ENCODE results near the gene ABT1.

Gene ABT1

DNA sequence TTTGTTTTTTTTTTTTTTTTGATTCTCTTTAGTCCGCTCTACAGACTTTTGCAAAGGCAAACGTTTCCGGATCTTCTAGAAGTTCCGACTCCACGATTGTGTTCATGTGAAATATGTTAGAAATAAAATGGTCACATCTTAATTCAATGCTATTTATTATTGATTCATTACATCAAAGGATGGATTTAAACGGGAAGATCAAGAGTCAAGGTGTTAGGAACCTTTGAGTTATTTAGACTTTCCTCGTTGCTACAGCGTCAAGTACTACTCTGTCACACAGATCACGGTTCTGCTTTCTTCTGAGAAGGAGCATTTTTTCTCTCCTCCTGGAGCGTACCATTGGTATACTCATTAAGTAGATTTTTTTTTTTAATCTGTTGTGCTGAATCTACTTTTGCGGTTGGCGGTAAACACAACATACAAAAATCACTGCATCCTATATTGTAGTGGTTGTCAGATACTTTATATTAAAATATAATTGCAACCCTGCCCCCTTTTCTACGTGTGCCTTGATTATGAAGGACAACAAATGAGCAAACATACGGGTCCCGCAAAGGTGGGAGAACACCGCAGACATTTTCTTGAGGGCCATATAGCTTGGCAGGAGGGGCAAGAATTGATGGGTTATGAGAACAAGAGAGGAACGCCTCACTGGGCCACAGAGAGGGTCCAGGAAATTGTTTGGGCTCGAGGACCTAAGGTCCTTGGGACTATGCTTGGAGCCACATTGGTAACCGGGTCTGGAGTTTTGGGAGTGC is 41.1 kb upstream of the ABT1 start:
- no peaks in the 10 kb centered on the region for H3K36me3 ChIP-seq (ENCODE audit: control insufficient read depth, insufficient read depth, low read length)
- no peak overlapping the region for H2AFZ ChIP-seq
- no peaks in the 10 kb centered on the region for H3K4me1 ChIP-seq
- no peaks in the 10 kb centered on the region for H3K9me3 ChIP-seq (ENCODE audit: control insufficient read depth, low read length)
- H3K27ac ChIP-seq, result no peak overlapping the region
- no peaks in the 10 kb centered on the region for H3K27me3 ChIP-seq (ENCODE audit: control insufficient read depth, insufficient read depth, low read length)
- no peak overlapping the region for H3K4me3 ChIP-seq (ENCODE audit: low read depth, low read length)
- no peaks in the 10 kb centered on the region for H3K79me2 ChIP-seq
- TF ChIP-seq, protein P1, sequence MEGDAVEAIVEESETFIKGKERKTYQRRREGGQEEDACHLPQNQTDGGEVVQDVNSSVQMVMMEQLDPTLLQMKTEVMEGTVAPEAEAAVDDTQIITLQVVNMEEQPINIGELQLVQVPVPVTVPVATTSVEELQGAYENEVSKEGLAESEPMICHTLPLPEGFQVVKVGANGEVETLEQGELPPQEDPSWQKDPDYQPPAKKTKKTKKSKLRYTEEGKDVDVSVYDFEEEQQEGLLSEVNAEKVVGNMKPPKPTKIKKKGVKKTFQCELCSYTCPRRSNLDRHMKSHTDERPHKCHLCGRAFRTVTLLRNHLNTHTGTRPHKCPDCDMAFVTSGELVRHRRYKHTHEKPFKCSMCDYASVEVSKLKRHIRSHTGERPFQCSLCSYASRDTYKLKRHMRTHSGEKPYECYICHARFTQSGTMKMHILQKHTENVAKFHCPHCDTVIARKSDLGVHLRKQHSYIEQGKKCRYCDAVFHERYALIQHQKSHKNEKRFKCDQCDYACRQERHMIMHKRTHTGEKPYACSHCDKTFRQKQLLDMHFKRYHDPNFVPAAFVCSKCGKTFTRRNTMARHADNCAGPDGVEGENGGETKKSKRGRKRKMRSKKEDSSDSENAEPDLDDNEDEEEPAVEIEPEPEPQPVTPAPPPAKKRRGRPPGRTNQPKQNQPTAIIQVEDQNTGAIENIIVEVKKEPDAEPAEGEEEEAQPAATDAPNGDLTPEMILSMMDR (IDR thresholded peaks at IDR 0.05), result no peak
- no peak overlapping the region for H3K4me2 ChIP-seq (ENCODE audit: low read length)
- no peak overlapping the region for H3K9ac ChIP-seq

DNA sequence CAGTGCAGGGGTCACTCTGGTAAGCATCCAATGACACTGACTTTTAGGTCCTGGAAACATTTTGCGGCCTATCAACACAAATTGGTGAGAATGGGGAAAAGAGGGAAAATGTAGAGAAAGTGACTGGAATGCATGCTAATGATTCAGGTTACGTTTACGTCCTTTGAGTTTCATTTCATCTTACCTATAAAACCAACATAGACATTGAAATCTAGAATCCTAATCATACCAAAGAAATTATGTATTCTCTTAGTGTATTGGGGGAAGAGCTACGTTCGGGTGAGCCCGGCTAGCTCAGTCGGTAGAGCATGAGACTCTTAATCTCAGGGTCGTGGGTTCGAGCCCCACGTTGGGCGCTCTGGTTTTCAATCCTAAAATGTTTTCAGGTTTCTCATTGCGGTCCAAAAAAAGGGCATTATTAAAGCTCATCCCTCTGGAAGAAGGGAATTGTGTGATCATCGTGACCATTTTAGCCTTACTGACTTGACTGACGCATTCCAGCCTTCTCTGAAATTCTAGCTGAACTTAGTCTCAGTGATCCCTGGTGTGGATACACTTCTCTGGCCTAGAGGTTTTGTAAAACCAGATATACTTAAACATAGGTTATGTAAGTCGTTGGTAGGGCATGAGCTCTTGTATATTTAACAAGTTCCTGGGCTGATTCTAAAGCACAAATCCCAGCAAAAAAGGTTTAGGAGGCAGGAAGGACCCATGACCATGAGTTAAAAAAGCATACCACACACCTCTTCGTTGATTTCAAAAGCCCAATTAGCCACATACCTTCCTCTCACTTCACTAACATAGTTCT is 40.3 kb upstream of the ABT1 start:
- TF ChIP-seq, protein P1 (IDR thresholded peaks at IDR 0.05), result no peak
- no peaks in the 10 kb centered on the region for H3K79me2 ChIP-seq
- no peaks in the 10 kb centered on the region for H3K9me3 ChIP-seq (ENCODE audit: control insufficient read depth, low read length)
- H3K9ac ChIP-seq, result no peak overlapping the region
- H3K27ac ChIP-seq, result no peak overlapping the region
- H3K4me1 ChIP-seq, result no peaks in the 10 kb centered on the region
- H2AFZ ChIP-seq, result peak overlapping the region; percentile 16
- H3K4me3 ChIP-seq (ENCODE audit: low read depth, low read length), result no peak overlapping the region
- H3K27me3 ChIP-seq (ENCODE audit: control insufficient read depth, insufficient read depth, low read length), result no peaks in the 10 kb centered on the region
- H3K4me2 ChIP-seq (ENCODE audit: low read length), result no peak overlapping the region
- no peaks in the 10 kb centered on the region for H3K36me3 ChIP-seq (ENCODE audit: control insufficient read depth, insufficient read depth, low read length)

DNA sequence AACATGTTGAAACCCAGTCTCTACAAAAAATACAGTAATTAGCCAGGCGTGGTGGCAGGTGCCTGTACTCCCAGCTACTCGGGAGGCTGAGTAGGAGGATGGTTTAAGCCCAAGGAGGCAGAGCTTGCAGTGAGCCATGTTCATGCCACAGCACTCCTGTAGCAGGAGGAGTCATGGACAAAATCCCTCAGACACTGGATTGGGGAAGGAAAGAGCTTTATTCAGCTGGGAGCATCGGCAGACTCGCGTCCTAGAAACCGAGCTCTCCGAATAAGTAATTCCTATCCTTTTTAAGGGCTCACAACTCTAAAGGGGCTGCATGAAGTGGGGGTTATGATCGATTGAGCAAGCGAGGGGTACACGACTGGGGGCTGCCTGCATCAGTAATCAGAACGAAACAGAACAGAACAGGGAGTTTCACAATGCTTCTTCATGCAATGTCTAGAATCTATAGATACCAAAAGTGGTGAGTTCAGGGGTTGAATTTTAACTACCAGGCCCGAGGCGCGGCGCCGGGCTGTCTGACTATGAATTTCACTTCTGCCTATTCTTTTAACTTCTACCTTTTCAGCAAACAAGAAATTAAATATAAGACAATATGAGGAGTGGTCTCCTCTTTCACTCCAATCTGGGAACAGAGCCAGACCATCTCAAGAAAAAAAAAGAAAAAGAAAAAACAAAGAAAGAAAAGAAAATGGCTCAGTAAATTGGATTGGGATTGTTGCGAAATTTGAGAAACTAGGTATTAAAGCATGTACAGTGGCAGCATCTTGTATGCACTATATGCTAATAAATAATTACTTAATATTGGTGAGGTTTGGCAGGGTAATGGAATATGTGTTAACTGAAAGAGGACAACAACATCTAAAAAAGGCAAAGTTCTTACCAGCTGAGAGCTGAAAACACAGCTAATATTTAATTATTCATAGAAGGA is 35.0 kb upstream of the ABT1 start:
- H2AFZ ChIP-seq, result no peak overlapping the region
- no peaks in the 10 kb centered on the region for H3K79me2 ChIP-seq
- no peak overlapping the region for H3K4me2 ChIP-seq (ENCODE audit: low read length)
- H3K27me3 ChIP-seq (ENCODE audit: control insufficient read depth, insufficient read depth, low read length), result no peaks in the 10 kb centered on the region
- H3K9me3 ChIP-seq (ENCODE audit: control insufficient read depth, low read length), result no peaks in the 10 kb centered on the region
- TF ChIP-seq, protein P1 (IDR thresholded peaks at IDR 0.05), result no peak
- H3K27ac ChIP-seq, result no peak overlapping the region
- no peak overlapping the region for H3K9ac ChIP-seq
- H3K4me1 ChIP-seq, result no peaks in the 10 kb centered on the region
- H3K4me3 ChIP-seq (ENCODE audit: low read depth, low read length), result no peak overlapping the region
- H3K36me3 ChIP-seq (ENCODE audit: control insufficient read depth, insufficient read depth, low read length), result no peaks in the 10 kb centered on the region

DNA sequence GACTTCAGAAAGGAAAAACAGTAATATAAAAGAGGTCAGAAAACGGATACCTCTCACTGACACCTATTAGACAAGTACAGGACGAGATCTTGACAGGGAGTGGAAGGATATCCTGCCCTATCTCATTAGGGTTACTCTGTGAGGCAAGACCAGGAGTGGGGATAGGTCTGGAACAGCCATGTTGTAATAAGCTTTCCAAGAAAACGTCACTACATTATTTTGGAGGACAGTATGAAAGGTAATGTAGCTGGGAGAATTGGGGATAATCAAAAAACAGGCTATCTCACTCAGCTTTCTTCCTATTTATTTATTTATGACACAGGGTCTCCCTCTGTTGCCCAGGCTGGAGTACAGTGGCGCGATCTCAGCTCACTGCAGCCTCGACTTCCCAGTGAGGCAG is 33.3 kb upstream of the ABT1 start:
- Histone ChIP-seq H3K79me2 (no peaks in the 10 kb centered on the region), H3K4me3 (ENCODE audit: low read depth, low read length) (no peak overlapping the region), H3K27me3 (ENCODE audit: control insufficient read depth, insufficient read depth, low read length) (no peaks in the 10 kb centered on the region), H3K9ac (no peak overlapping the region), H3K4me1 (no peaks in the 10 kb centered on the region), H3K36me3 (ENCODE audit: control insufficient read depth, insufficient read depth, low read length) (no peaks in the 10 kb centered on the region), H3K27ac (no peak overlapping the region), H2AFZ (no peak overlapping the region), H3K9me3 (ENCODE audit: control insufficient read depth, low read length) (no peaks in the 10 kb centered on the region), H3K4me2 (ENCODE audit: low read length) (no peak overlapping the region)
- TF ChIP-seq, protein P1 (IDR thresholded peaks at IDR 0.05), result no peak
